Stimulated activated CD4-positive, alpha-beta T cell treated with anti-CD3 and anti-CD28 coated beads, Interleukin-15, amount 100 ng/mL, for 48 hours (primary cell): ENCODE measurements around the gene ANP32A.

Source experiments
- DNase-seq, 2 donors: peaks; one replicate each; pipeline ENCODE4 v3.0.0-alpha.2; 2020; ENCODE audit warnings: low read depth in 2 of 2

Gene ANP32A

DNA sequence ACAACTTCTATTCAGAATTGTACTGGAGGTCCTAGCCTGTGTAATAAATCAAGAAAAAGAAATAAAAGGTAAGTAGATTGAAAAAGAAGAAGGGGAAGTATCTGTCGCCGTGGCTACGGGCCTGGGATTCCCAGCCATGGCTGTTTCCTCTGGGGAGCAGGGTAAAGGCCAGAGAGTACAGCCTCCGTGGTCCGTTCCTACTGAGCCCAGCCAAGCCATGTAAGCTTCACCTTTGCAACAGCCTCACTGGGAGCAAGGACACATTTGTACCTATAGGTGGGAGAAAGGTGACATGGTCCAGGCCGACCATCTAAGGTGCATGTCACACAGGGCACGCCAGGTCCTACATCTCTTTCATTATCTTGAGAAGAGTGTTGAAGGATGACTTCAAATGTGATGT is 71.3 kb downstream of the ANP32A start:
- no peak for DNase-seq

DNA sequence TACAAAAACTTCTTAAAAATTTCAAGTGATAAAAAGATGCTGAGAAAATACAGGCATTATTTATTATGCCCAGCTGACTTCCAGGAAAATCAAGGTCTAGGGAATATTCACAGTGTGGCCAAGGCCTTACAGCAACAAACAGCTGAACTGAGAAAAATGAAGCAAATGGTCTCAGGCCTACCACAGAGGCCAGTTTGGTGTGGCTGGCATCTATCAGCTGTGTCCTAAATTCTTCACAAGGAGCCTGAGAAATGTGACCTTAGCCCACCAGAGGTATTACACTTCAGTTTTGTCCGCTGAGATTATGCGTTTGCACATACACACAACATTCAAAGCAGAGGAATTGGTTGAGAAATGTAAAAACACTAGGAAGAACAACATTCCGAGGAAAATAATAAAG is 77.4 kb downstream of the ANP32A start:
- DNase-seq: no peak

- DNase-seq: no peak
Observed at GRCh38 chr15:68739390-68740080, 81.2 kb downstream of the ANP32A start.

GRCh38 chr15:68735610-68736009 is 85.1 kb downstream of the ANP32A start:
- no peak for DNase-seq

DNA sequence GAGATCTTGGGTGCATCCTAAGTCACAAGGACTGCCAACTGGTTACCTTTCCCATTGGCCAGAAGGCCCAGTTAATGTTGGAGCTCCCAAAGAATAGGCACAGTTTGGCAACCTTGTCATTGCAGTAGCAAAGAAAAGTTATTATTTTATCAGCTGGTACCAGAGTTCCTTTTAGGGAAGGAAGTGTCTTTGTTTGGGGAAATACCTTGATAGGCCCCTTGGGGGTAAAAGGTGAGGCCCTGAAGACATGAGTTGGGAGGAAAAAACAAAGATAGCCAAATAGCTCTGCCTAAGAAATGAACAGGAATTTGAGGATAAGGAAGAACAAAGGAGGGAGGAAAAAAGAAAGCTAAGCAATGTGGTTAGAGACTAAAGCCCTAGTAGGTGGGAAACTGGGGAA is 85.8 kb downstream of the ANP32A start:
- DNase-seq: no peak

DNA sequence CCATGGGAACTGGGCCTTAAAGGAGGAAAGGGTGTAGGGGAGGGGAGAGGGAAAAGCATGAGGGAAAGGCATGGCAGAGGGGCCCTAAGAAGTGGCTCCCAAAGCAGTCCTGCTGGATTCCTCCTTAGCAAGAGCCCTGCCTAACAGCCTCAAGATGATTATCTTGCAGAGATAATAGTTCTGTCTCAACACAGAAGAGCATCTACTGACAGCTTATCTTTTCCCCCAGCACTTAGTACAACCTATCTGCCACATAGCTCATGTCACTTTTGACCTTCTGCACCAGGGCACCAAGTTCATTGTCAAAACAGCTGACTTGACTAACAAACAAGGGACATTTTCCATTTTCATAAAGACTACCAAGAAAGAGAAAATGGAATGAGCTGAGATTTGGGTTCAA is 86.3 kb downstream of the ANP32A start:
- no peak for DNase-seq

- DNase-seq: no peak
Observed at GRCh38 chr15:68733666-68734065, 87.0 kb downstream of the ANP32A start.

- no peak for DNase-seq
Observed at GRCh38 chr15:68732451-68732850, 88.2 kb downstream of the ANP32A start.

DNA sequence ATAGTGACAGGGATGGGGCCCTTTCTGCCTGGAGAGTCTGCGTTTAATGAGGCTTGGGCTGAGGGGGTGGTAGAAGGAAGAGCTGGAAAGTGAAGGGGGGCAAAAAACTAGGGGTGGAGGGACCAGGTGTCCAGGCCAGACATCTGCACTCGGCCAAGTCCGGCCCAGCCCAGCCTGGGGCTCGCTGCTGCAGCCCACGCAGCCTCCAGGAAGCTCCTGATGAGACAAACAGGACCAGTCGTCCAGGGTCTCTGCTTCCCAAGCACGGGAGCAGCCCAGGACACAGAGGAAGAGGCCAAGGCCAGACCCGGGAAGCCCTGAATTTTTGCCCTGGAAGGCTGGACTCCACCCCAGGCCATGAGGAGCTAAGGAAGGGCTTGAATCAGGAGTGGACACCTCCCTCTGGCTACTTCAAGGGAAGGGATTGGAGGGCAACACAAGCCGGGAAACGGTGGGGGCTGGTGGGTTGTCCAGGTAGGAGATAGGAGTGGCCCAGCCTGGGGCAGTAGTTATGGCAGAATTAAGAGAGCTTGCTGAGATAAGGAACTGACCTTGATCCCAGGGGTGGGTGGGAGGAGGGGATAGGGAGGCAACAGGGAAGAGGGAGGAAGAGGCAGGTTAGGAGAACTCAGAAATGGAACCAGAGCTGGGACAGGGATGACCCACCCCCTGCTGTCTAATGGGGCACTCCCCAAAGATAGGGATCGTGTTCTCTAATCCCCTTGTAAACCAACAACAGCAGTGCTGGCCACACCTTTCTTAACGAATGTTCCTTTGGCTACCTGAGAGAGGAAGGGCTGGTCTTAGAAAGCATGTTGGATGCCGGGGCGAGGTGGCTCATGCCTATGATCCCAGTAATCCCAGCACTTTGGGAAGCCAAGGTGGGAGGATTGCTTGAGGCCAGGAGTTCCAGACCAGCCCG is 89.5 kb downstream of the ANP32A start:
- no peak for DNase-seq

GRCh38 chr15:68730471-68730919 is 90.2 kb downstream of the ANP32A start:
- no peak for DNase-seq

GRCh38 chr15:68729789-68730411 is 90.8 kb downstream of the ANP32A start:
- DNase-seq: no peak
